B cell (primary cell): ENCODE data around the gene NUP85. TPM values are rescaled to one million over a fixed set of nuclear protein-coding genes. Genes with fewer than 3 reads are reported as not detected.
A peak's percentile ranks its signal among the peaks of the same experiment; 100 is the strongest.

Source experiments
- ATAC-seq: fragments of 200-7000 bp; cut with Tn5 transposase; one replicate; pipeline ENCODE4 v1.10.0; 2021; ENCODE audit warnings: low read depth, mild to moderate bottlenecking, moderate number of reproducible peaks, moderate library complexity
- CTCF ChIA-PET: fragments of 350-600 bp; sonication (Branson Sonifier 250); formaldehyde crosslinking; loops from one replicate; lab custom pipeline; 2021; ENCODE audit warnings: antibody characterized with exemption, inconsistent platforms; lab: Charles Lee
- POLR2A ChIA-PET: fragments of 350-600 bp; sonication (Branson Sonifier 250); formaldehyde crosslinking; loops from one replicate; lab custom pipeline; 2021; ENCODE audit warnings: antibody characterized with exemption; lab: Charles Lee
- DNase-seq: peaks from one replicate; pipeline ENCODE4 v3.0.0; 2013
- H2AFZ ChIP-seq: 2 replicates; pipeline ENCODE4 v1.6.1; 2012; ENCODE audit warnings: mild to moderate bottlenecking, low read depth, low read length; ENCODE audit not compliant: insufficient read depth, poor library complexity, severe bottlenecking
- H3K27ac ChIP-seq, 2 donors: 1 replicate in 1 of 2; 2 replicates in 1 of 2; pipeline ENCODE4 v1.5.1; 2012 to 2013; ENCODE audit warnings: low read length in 2 of 2, mild to moderate bottlenecking in 2 of 2, moderate library complexity in 1 of 2
- H3K27me3 ChIP-seq, 4 experiments: fragments of 200-600 bp in 1 of 4; sonication (generic) in 1 of 4; replicated peaks in 1 of 4; 1 replicate in 2 of 4; 2 replicates in 2 of 4; pipeline versions ENCODE4 v1.6.1 to v1.7.0; 2013 to 2016; ENCODE audit warnings: low read length in 3 of 4, mild to moderate bottlenecking in 2 of 4, mixed read lengths in 1 of 4, moderate library complexity in 1 of 4; ENCODE audit not compliant: insufficient read depth in 4 of 4, control insufficient read depth in 3 of 4; ENCODE audit errors: control extremely low read depth in 1 of 4
- H3K36me3 ChIP-seq, 2 experiments: replicated peaks in 1 of 2; 1 replicate in 1 of 2; 2 replicates in 1 of 2; pipeline versions ENCODE4 v1.6.1 to v1.7.1; 2013; ENCODE audit warnings: low read length in 1 of 2; ENCODE audit not compliant: insufficient read depth in 2 of 2, control insufficient read depth in 1 of 2; ENCODE audit errors: control extremely low read depth in 1 of 2, extremely low read depth in 1 of 2
- H3K4me1 ChIP-seq, 2 donors: fragments of 200-600 bp in 1 of 2; sonication (generic) in 1 of 2; 1 replicate in 1 of 2; 2 replicates in 1 of 2; pipeline versions ENCODE4 v1.5.1 to v1.6.1; 2013 to 2017; ENCODE audit warnings: low read length in 2 of 2; ENCODE audit not compliant: control insufficient read depth in 2 of 2, insufficient read depth in 2 of 2
- H3K4me2 ChIP-seq: replicated peaks from 2 replicates; pipeline ENCODE3; 2012; ENCODE audit warnings: mild to moderate bottlenecking, low read depth, low read length; ENCODE audit not compliant: poor library complexity, severe bottlenecking
- H3K4me3 ChIP-seq, 5 experiments: fragments of 200-600 bp in 1 of 5; sonication (generic) in 1 of 5; 1 replicate in 3 of 5; 2 replicates in 2 of 5; pipeline versions ENCODE4 v1.5.1 to v1.7.0; 2011 to 2016; ENCODE audit warnings: low read length in 4 of 5, mild to moderate bottlenecking in 4 of 5, low read depth in 2 of 5, control low read depth in 1 of 5, moderate library complexity in 1 of 5; ENCODE audit not compliant: insufficient read depth in 1 of 5; ENCODE audit errors: control extremely low read depth in 1 of 5, extremely low read depth in 1 of 5
- H3K79me2 ChIP-seq: fragments of 200-600 bp; sonication (generic); one replicate; pipeline ENCODE4 v1.6.0; 2016; ENCODE audit warnings: low read length; ENCODE audit not compliant: control insufficient read depth, insufficient read depth
- H3K9ac ChIP-seq: fragments of 200-600 bp; sonication (generic); 2 replicates; pipeline ENCODE4 v1.6.1; 2017; ENCODE audit warnings: mild to moderate bottlenecking, low read length, moderate library complexity
- H3K9me3 ChIP-seq, 3 donors: one replicate each; pipeline versions ENCODE4 v1.6.1 to v1.7.1; 2013; ENCODE audit warnings: low read length in 2 of 3; ENCODE audit not compliant: control insufficient read depth in 2 of 3, insufficient read depth in 1 of 3; ENCODE audit errors: control extremely low read depth in 1 of 3
- H4K20me1 ChIP-seq: 2 replicates; pipeline ENCODE4 v1.6.0; 2012; ENCODE audit warnings: mild to moderate bottlenecking, low read length; ENCODE audit not compliant: insufficient read depth, control insufficient read depth, poor library complexity, severe bottlenecking
- H3K27ac Mint-ChIP-seq: one replicate; pipeline ENCODE4 v1.8.0; 2021; ENCODE audit warnings: mixed read lengths
- H3K27me3 Mint-ChIP-seq: one replicate; pipeline ENCODE4 v1.8.0; 2021; ENCODE audit warnings: mixed read lengths
- H3K4me1 Mint-ChIP-seq: one replicate; pipeline ENCODE4 v1.8.0; 2021; ENCODE audit warnings: mixed read lengths
- H3K4me3 Mint-ChIP-seq: one replicate; pipeline ENCODE4 v1.8.0; 2021; ENCODE audit warnings: mixed read lengths
- H3K9me3 Mint-ChIP-seq: one replicate; pipeline ENCODE4 v1.8.0; 2022; ENCODE audit warnings: mixed read lengths; ENCODE audit not compliant: insufficient read depth
- CTCF ChIP-seq: fragments of 200-600 bp; IDR thresholded peaks from one replicate; pipeline ENCODE4 v1.8.0; 2022; ENCODE audit warnings: antibody characterized with exemption, mild to moderate bottlenecking
- EZH2 ChIP-seq: IDR thresholded peaks from 2 replicates; pipeline ENCODE4 v1.6.1; 2012; ENCODE audit warnings: borderline replicate concordance, low read depth, mild to moderate bottlenecking, moderate library complexity, low read length; ENCODE audit not compliant: insufficient read depth, poor library complexity, severe bottlenecking
- WGBS: methylation state at CpG from one replicate; pipeline ENCODE4 v1.1.5; 2013; ENCODE audit warnings: missing lambda C conversion rate; ENCODE audit not compliant: insufficient coverage; 5-methylcytosine and 5-hydroxymethylcytosine counted together
- intact Hi-C: fragments of 100-400 bp; cut with micrococcal nuclease; formaldehyde crosslinking; loops from one replicate; pipeline ENCODE4 v1.10.0; 2022
- polyA plus RNA-seq: library from polyadenylated mRNA; depleted of rRNA; stranded (reverse); fragments of >200 nt; gene quantifications from 2 replicates; pipeline ENCODE4 v1.2.3, GENCODE V29; 2012
- total RNA-seq, 2 donors: library from RNA; stranded (reverse); fragments of 120-200 nt in 1 of 2; gene quantifications; 1 replicate in 1 of 2; 2 replicates in 1 of 2; pipeline versions ENCODE4 v1.2.3 to v1.2.4, GENCODE V29; 2013 to 2022

The NUP85 gene
- total and polyA plus RNA-seq, 2 donors (not counting 1 experiment from before 2014, with no cell fraction given), result 97.5 to 142 TPM

DNA sequence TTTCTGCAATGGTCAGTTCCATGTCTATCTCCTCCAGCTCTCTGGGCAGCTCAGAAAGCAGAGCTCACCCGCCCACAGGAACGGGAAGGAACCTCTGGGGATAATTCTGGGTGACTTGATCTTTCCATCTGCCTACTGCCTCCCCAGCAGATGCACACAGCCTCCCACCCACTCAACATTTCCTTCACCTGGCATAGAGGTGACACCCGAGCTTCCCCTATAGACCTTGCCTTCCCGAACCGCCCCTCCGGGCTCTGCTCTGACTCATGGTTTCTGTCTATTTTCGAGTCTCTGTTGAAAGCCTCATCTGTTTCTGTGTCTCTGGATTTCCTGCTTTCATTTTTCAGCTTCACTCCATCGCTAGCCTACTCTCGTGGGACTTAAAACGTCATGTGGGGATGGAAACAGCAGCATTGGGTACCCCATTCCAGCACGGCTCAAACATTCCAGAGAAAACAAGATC is 44.6 kb downstream of the NUP85 start:
- TF ChIP-seq CTCF, result no peak
- no peak for TF ChIP-seq EZH2
- H3K79me2 ChIP-seq, result peaks cover 73% of the 10 kb centered on the region
- Mint-ChIP-seq H3K27ac (peak overlapping the region; percentile 91), H3K9me3 (no peaks in the 10 kb centered on the region), H3K4me3 (peak overlapping the region; percentile 71), H3K27me3 (no peaks in the 10 kb centered on the region), H3K4me1 (peaks cover 56% of the 10 kb centered on the region)
- H3K4me1 ChIP-seq, result peaks cover 32 to 50% of the 10 kb centered on the region in 2 donors
- H3K36me3 ChIP-seq, result peaks cover 0 to 25% of the 10 kb centered on the region in 2 experiments
- DNase-seq, result peak; percentile 50
- H4K20me1 ChIP-seq, result peaks cover 45% of the 10 kb centered on the region
- ATAC-seq, result peak; percentile 82
- peak overlapping the region; percentile 49 to 68 for H3K27ac ChIP-seq
- H3K9ac ChIP-seq, result peak overlapping the region; percentile 25
- peak overlapping the region in 1 of 5 experiments; percentile 1 for H3K4me3 ChIP-seq
- POLR2A ChIA-PET, result interaction anchor here (0.6 to 2.9 kb wide), 4 partner anchors 11 to 48 kb away, joined by 3 to 41 read pairs (median 3); partner anchors contain the start of genes GGA3, MIF4GD and MRPS7
- intact Hi-C loops, result no loop called here
- peak overlapping the region; percentile 49 for H3K4me2 ChIP-seq
- 17% methylated on average over 10 of the region's 11 CpGs for WGBS
- H2AFZ ChIP-seq, result no peak overlapping the region
- H3K9me3 ChIP-seq, result no peaks in the 10 kb centered on the region
- CTCF ChIA-PET, result interaction anchor here (0.6 to 4.3 kb wide), 12 partner anchors 10 to 303 kb away, joined by 3 to 21 read pairs (median 4); partner anchors contain the start of genes GGA3, MIF4GD and MRPS7
- no peaks in the 10 kb centered on the region for H3K27me3 ChIP-seq
